AG09309 (cell line): ENCODE measurements around the gene TENT5A.

ENCODE experiments used
- DNase-seq: peaks from one replicate; pipeline ENCODE4 v3.0.0-alpha.2; 2010; ENCODE audit warnings: low read depth
- H3K4me3 ChIP-seq: 2 replicates; pipeline ENCODE4 v1.5.1; 2011; ENCODE audit warnings: mild to moderate bottlenecking, low read depth, low read length, moderate library complexity; ENCODE audit not compliant: control insufficient read depth
- CTCF ChIP-seq: IDR thresholded peaks from 2 replicates; pipeline ENCODE4 v1.5.1; 2011; ENCODE audit warnings: mild to moderate bottlenecking, low read depth, low read length, inconsistent platforms; ENCODE audit not compliant: insufficient read depth, control insufficient read depth; ENCODE audit errors: missing control alignments

The TENT5A gene

DNA sequence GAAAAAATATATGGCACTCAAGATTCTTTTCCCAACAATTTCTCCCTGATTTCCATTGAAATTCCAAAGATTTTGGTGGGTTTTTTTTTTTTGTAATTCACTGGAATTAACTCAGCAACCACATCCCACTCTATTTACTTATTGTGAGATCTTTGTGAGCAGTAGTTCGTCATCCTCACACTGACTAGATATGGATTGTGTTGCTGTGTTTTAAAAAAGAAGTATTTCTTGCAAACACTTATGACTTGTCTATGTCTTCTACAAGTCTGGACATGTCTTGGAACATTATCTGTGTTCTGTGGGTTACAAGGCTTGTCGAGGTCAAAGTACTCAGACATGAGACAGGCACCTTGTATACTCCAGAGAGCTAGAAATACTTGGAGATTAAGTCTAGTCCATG is 7.3 kb upstream of the TENT5A start:
- TF ChIP-seq CTCF: no peak
- H3K4me3 ChIP-seq: no peak overlapping the region
- no peak for DNase-seq

DNA sequence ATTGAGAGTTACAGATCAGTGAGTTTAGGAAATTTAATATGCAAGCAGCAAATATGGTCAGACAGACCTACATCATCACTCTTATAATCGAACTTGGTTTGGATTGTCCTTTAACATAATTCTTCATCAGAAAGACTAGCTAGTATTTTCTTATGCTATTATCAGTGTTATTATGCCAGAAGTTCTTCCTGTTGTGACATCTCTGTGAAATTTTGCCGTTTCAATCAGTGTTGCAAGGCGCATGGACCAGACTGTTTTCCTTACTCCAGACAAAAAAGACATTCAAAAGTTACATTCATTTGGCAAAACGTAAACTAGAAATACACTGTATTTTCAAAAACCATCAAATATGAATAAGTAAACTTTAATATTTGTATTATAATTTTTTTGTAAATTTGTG is 5.7 kb upstream of the TENT5A start:
- TF ChIP-seq CTCF: no peak
- DNase-seq: no peak
- no peak overlapping the region for H3K4me3 ChIP-seq

DNA sequence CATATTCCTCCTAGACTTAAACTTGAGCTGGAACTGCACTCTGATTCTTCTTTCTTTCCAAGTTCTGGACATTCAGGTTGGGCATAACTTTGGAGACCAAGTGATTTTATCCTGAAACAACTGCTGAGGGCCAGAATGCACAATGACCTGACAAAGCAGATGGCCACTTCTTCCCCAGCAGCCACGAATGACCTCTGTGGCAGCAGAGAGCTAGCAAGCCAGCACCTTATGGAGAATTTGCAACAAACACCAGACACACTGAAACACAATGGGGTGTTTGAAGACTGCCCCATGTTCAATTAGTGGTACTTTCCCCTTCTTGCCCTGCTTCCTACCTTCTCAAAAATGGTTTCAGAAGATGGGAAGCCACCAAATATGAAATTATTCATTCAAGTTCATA is 4.2 kb upstream of the TENT5A start:
- DNase-seq: no peak
- no peak for TF ChIP-seq CTCF
- H3K4me3 ChIP-seq: no peak overlapping the region

DNA sequence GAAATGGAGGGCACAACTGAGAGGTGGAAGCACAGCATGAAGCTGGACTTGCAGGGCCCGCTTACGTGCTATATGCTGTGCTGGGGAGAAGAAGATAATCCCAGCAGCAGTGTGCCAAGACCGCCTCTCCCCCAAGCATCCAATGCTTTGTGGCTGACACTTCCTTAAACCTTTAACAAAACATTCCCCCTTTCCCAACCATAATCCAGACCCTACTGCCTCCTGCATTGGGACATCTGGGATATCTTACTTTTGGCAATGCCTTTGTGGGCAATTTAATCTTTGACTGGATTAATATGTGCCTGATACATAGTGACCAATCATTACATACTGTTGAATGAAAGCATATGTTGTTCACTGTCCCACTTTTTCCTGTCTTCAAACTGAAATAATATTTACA is 3.1 kb upstream of the TENT5A start:
- TF ChIP-seq CTCF: no peak
- no peak for DNase-seq

DNA sequence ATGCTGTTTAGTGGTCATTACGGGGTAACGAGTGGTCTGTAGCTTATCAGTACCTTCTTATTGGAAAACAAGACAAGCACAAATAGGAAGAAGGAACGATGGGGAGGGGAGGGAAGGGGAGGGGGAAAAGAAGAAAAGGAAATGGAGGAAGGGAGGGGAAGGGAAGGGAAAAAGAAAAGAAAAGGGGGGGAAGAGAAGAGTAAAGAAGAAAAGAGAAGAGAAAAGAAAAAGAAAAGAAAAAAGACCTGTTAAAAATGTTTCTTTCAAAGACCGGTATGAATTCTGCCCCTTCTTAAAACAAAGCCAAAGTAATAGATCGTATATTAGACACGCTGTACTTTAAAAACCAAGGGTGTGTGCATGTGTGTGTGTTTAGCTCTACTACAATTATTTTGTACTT is 2.4 kb upstream of the TENT5A start:
- no peak overlapping the region for H3K4me3 ChIP-seq
- TF ChIP-seq CTCF: no peak
- DNase-seq: no peak

More for the DNA sequence above, 3.1 kb upstream of the TENT5A start:
- no peak overlapping the region for H3K4me3 ChIP-seq

GRCh38 chr6:81753711-81754577 is 1.5 kb upstream of the TENT5A start:
- no peak for DNase-seq
- peak overlapping the region; percentile 69 for H3K4me3 ChIP-seq
- peak; percentile 70 for TF ChIP-seq CTCF
